Kidney (tissue), 14 donors: Measurements from ENCODE around the gene PDGFD. TPM values are rescaled to one million over a fixed set of nuclear protein-coding genes. Genes with fewer than 3 reads are reported as not detected.

Source experiments
- DNase-seq, 5 donors: peaks; one replicate each; pipeline ENCODE4 v3.0.0-alpha.2; 2013 to 2020
- FAIRE-seq: peaks from 2 replicates; lab custom pipeline; 2012; peaks lifted over from hg19 to GRCh38; lab: Jason Lieb, UNC
- H3K27ac ChIP-seq, 2 donors: one replicate each; pipeline ENCODE4 v1.7.0; 2013; ENCODE audit warnings: low read depth in 2 of 2, low read length in 2 of 2, inconsistent platforms in 1 of 2
- H3K27me3 ChIP-seq: one replicate; pipeline ENCODE4 v1.7.1; 2013; ENCODE audit warnings: low read length, inconsistent platforms; ENCODE audit not compliant: control insufficient read depth, insufficient read depth
- H3K36me3 ChIP-seq, 3 donors: one replicate each; pipeline versions ENCODE4 v1.7.0 to v1.7.1; 2013; ENCODE audit warnings: low read length in 3 of 3, control low read depth in 1 of 3, inconsistent platforms in 1 of 3; ENCODE audit not compliant: insufficient read depth in 3 of 3, control insufficient read depth in 2 of 3
- H3K4me1 ChIP-seq, 3 donors: one replicate each; pipeline versions ENCODE4 v1.7.0 to v1.7.1; 2013; ENCODE audit warnings: low read length in 3 of 3, inconsistent platforms in 1 of 3, low read depth in 1 of 3; ENCODE audit not compliant: control insufficient read depth in 2 of 3, insufficient read depth in 2 of 3
- H3K4me3 ChIP-seq, 3 donors: one replicate each; pipeline versions ENCODE4 v1.7.0 to v1.8.1; 2013; ENCODE audit warnings: low read length in 3 of 3, control low read depth in 1 of 3, inconsistent platforms in 1 of 3
- H3K9ac ChIP-seq, 3 donors: one replicate each; pipeline versions ENCODE4 v1.7.0 to v1.7.1; 2013; ENCODE audit warnings: low read length in 3 of 3, control low read depth in 1 of 3, inconsistent platforms in 1 of 3
- H3K9me3 ChIP-seq, 3 donors: one replicate each; pipeline versions ENCODE4 v1.7.0 to v1.7.1; 2013; ENCODE audit warnings: low read length in 3 of 3, control low read depth in 1 of 3, inconsistent platforms in 1 of 3; ENCODE audit not compliant: control insufficient read depth in 2 of 3, insufficient read depth in 1 of 3
- CTCF ChIP-seq: IDR thresholded peaks from 3 replicates; pipeline ENCODE4 v1.5.1; 2012; ENCODE audit warnings: mild to moderate bottlenecking, moderate library complexity, borderline replicate concordance; ENCODE audit not compliant: insufficient read depth; ENCODE audit errors: extremely low read depth
- intact Hi-C: fragments of 100-400 bp; cut with DNase I; formaldehyde crosslinking; loops from one replicate; pipeline ENCODE4 v1.11.1; 2022
- polyA plus RNA-seq: library from polyadenylated mRNA; stranded (reverse); fragments of 350-450 nt; fragmentation: Illumina TruSeq; extraction: RNeasy Lipid Tissue Mini Kit (QIAGEN cat#74804); gene quantifications from one replicate; pipeline ENCODE4 v1.2.3, GENCODE V29; 2014; ENCODE audit warnings: low read depth, low replicate concordance; ENCODE audit not compliant: insufficient read depth
- total RNA-seq: library from RNA; stranded (reverse); fragmentation: NEBNext Ultra II Directional; extraction: Animal tissue kit (Norgen Biotek cat#: 25700); gene quantifications from one replicate; pipeline ENCODE4 v1.2.1, GENCODE V29; 2021
- donor health status: control.
- donor health status: control.
- donor health status: control.
- donor health status: control.
- donor health status: control.
- donor health status: DM: yes; HTN: yes; CAD: no.
- donor health status: Normal renal cell carcinoma (clear cell type).

The PDGFD gene
- total and polyA plus RNA-seq, 2 donors from 2014 or later, result 5.3 to 12.2 TPM

- Histone ChIP-seq H3K4me3 (no peak overlapping the region), H3K9ac (no peak overlapping the region), H3K4me1 (no peaks in the 10 kb centered on the region), H3K9me3 (no peaks in the 10 kb centered on the region), H3K36me3 (no peaks in the 10 kb centered on the region), H3K27me3 (no peaks in the 10 kb centered on the region), H3K27ac (no peak overlapping the region)
- no peak for FAIRE-seq
- intact Hi-C loops, result no loop called here
- no peak for DNase-seq
- TF ChIP-seq CTCF, result no peak
Measured at GRCh38 chr11:103997082-103997481, 166.9 kb downstream of the PDGFD start.

- no peak overlapping the region for H3K27ac ChIP-seq
- no peaks in the 10 kb centered on the region for H3K4me1 ChIP-seq
- FAIRE-seq (no peak), DNase-seq (no peak)
- H3K9ac ChIP-seq, result no peak overlapping the region
- no peak for TF ChIP-seq CTCF
- intact Hi-C loops, result no loop called here
- no peaks in the 10 kb centered on the region for H3K9me3 ChIP-seq
- H3K4me3 ChIP-seq, result no peak overlapping the region
- no peaks in the 10 kb centered on the region for H3K27me3 ChIP-seq
- H3K36me3 ChIP-seq, result no peaks in the 10 kb centered on the region
Measured at GRCh38 chr11:103995896-103996295, 168.1 kb downstream of the PDGFD start.

GRCh38 chr11:103994518-103994917 lies 169.4 kb downstream of the PDGFD start:
- no peak for DNase-seq
- no peaks in the 10 kb centered on the region for H3K36me3 ChIP-seq
- FAIRE-seq, result no peak
- no peaks in the 10 kb centered on the region for H3K4me1 ChIP-seq
- no peak overlapping the region for H3K9ac ChIP-seq
- no peaks in the 10 kb centered on the region for H3K27me3 ChIP-seq
- TF ChIP-seq CTCF, result no peak
- H3K27ac ChIP-seq, result no peak overlapping the region
- H3K4me3 ChIP-seq, result no peak overlapping the region
- intact Hi-C loops, result no loop called here
- H3K9me3 ChIP-seq, result no peaks in the 10 kb centered on the region

GRCh38 chr11:103994094-103994493 lies 169.9 kb downstream of the PDGFD start:
- Histone ChIP-seq H3K27me3 (no peaks in the 10 kb centered on the region), H3K9ac (no peak overlapping the region), H3K36me3 (no peaks in the 10 kb centered on the region), H3K4me3 (no peak overlapping the region), H3K4me1 (no peaks in the 10 kb centered on the region), H3K9me3 (no peaks in the 10 kb centered on the region), H3K27ac (no peak overlapping the region)
- intact Hi-C loops, result no loop called here
- FAIRE-seq, result no peak
- no peak for DNase-seq
- no peak for TF ChIP-seq CTCF
